IPS-18a (cell line): ENCODE results near the gene CCDC90B.

ENCODE experiments used
- H3K27ac ChIP-seq: one replicate; pipeline ENCODE4 v1.5.1; 2013; ENCODE audit warnings: low read length
- H3K27me3 ChIP-seq: one replicate; pipeline ENCODE4 v1.6.1; 2013; ENCODE audit warnings: mild to moderate bottlenecking, low read length; ENCODE audit not compliant: control insufficient read depth, insufficient read depth
- H3K36me3 ChIP-seq: one replicate; pipeline ENCODE4 v1.6.1; 2013; ENCODE audit warnings: low read depth, low read length; ENCODE audit not compliant: control insufficient read depth
- H3K4me1 ChIP-seq: one replicate; pipeline ENCODE4 v1.6.1; 2013; ENCODE audit warnings: low read depth, low read length; ENCODE audit not compliant: control insufficient read depth
- H3K4me3 ChIP-seq: one replicate; pipeline ENCODE4 v1.5.1; 2013; ENCODE audit warnings: low read length
- H3K9ac ChIP-seq: one replicate; pipeline ENCODE4 v1.6.1; 2013; ENCODE audit warnings: mild to moderate bottlenecking, low read length, moderate library complexity
- H3K9me3 ChIP-seq: one replicate; pipeline ENCODE4 v1.6.1; 2013; ENCODE audit warnings: low read depth, low read length; ENCODE audit not compliant: control insufficient read depth

Gene CCDC90B

GRCh38 chr11:83221694-83222093 lies 64.5 kb downstream of the CCDC90B start:
- Histone ChIP-seq H3K36me3 (no peaks in the 10 kb centered on the region), H3K9me3 (no peaks in the 10 kb centered on the region), H3K4me3 (no peak overlapping the region), H3K9ac (no peak overlapping the region), H3K27ac (no peak overlapping the region), H3K27me3 (no peaks in the 10 kb centered on the region), H3K4me1 (no peaks in the 10 kb centered on the region)

- no peak overlapping the region for H3K27ac ChIP-seq
- no peak overlapping the region for H3K9ac ChIP-seq
- H3K4me3 ChIP-seq = no peak overlapping the region
Observed at GRCh38 chr11:83220260-83220659, 65.9 kb downstream of the CCDC90B start.

DNA sequence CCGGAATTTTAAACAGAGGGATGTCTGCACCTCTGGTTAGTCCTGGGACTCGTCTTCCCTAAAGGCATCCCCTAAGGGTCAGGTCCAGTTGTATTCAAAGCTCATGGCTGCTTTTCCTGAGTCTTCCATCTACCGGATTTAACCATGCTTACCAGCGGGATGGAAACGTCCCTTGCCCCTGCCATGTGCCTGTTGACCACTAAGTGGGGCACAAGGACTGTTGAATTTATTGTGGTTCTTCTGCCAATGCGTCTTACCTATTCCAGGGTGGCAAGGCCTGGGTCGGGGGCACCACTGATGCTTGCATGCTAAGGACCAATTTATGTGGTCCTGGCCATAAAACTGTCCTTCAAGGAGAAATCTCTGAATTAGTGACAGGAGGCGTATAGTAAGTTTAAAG lies 67.1 kb downstream of the CCDC90B start:
- no peak overlapping the region for H3K27ac ChIP-seq
- no peaks in the 10 kb centered on the region for H3K27me3 ChIP-seq
- no peak overlapping the region for H3K9ac ChIP-seq
- no peaks in the 10 kb centered on the region for H3K4me1 ChIP-seq
- no peaks in the 10 kb centered on the region for H3K9me3 ChIP-seq
- H3K36me3 ChIP-seq = no peaks in the 10 kb centered on the region
- no peak overlapping the region for H3K4me3 ChIP-seq

More at GRCh38 chr11:83220260-83220659, 65.9 kb downstream of the CCDC90B start:
- Histone ChIP-seq H3K9me3 (no peaks in the 10 kb centered on the region), H3K27me3 (no peaks in the 10 kb centered on the region), H3K4me1 (no peaks in the 10 kb centered on the region), H3K36me3 (no peaks in the 10 kb centered on the region)
